H54 (cell line): ENCODE results near the gene OPA3.
A peak's percentile ranks its signal among the peaks of the same experiment; 100 is the strongest.

Source experiments
- DNase-seq: peaks from one replicate; pipeline ENCODE4 v3.0.0; 2011; ENCODE audit warnings: low spot score, mixed read lengths; ENCODE audit not compliant: insufficient read length
- FAIRE-seq: peaks from 3 replicates; lab custom pipeline; 2011; peaks lifted over from hg19 to GRCh38; lab: Jason Lieb, UNC
- POLR2A ChIP-seq: IDR thresholded peaks from 2 replicates; pipeline ENCODE4 v1.6.1; 2011; ENCODE audit warnings: low read depth, mild to moderate bottlenecking, low read length

OPA3 gene

DNA sequence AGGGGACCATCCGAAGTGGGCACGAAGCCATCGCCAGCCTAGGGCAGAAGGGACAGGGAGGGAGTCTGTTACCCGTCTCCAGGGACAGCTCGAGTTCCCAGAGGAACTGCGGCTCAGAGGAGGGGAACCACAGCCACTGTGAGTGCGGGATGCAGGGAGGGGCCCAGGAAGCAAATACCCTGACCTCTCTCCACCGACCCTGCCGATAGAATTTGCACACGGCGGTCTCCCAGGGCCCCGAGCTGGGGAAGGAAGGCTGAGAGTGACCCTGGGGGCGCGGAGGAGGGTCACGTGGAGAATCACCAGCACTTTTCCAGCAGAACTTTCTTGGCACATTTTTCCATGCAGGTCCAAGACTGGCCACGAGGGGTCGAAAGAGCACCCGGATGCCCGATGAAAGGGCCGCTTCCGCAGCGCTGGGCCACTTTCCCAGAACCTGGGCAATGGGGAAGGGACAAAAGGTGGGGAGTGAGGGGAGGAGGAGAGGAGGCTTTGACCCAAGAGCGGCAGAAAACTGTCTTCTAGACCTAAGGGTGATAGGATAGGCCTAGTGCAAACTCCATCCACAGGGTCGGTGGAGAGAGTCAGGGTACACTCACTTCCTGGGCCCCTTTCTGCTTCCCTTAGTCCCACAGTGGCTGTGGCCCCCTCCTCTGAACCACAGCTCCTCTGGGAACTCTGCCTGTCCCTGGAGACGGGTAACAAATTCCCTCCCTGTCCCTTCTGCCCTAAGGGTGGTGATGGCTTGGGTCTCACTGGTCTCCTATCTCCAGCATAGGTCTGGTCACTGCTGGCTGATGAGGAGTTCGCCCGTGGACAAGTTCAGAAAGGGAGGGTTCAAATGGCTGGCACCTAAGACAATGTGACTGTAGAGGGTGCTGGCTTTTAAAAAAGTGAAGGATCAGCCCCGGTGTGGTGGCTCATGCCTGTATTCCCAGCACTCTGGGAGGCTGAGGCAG is 22.7 kb upstream of the OPA3 start:
- TF ChIP-seq POLR2A: no peak
- DNase-seq (peak; percentile 60), FAIRE-seq (no peak)

DNA sequence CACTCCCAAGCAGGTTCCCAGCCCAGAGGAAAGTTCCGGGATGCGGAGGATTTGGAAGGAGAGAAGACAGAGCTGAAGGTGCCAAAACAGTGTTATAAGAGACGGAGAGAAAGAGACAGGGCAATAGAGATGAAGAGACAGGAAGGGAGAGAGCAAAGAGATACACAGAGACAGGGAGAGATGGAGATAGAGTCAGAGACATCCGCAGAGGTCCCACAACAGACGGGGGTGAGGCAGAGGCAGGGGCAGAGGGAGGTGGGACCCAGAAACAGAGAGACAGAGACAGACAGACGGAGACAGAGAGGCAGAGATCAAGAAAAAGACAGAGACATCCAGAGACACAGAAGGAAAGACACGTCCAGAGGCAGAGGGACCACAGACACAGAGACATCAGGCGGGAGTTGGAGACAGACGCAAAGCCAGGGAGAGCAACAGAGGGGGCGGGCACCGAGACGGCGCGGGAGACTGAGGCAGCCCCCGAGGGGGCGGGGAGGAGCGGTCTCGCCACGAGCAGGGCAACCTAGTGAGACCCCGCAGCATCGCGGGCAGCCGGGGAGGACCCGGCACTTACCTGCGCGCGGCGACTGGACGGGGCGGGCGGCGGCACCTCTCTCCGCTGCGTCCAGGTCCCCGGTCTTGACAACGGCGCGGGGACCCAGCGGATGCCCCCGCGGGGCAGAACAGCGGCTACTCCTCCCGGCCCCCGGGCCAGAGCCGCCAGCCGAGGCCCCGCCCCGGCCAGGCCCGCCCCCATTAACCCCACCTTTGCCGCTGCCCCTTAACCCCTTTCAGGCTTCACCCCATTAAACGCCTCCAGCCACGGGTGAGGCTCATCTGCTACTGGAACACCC is 17.1 kb upstream of the OPA3 start, which contains the start of gene GPR4:
Gene GPR4, minus strand, starts transcription at position 689 of the 851 bp plus-strand sequence. CDS start 10,346 bp downstream, outside the sequence.
- no peak for TF ChIP-seq POLR2A
- DNase-seq (no peak), FAIRE-seq (no peak)

DNA sequence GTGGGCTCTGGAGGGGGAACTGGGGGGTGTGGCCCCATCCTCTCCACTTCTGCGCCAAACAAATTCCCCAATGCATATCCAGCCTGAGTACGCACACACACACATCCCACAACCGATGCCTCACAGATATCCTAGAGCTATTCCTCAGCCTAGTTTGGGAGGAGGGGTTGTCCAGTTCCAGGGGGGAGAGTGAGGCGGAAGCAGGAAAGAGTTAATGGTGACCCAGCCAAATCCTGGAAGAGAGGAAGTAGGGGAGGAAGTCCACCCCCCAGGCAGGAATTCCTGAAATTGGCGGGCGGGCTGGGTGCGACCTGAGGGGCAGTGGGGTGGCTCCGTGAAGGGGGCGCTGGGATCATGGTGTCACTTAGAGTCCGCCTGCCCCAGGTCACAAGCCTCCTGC is 16.5 kb upstream of the OPA3 start:
- DNase-seq: no peak
- no peak for TF ChIP-seq POLR2A
- FAIRE-seq: no peak

DNA sequence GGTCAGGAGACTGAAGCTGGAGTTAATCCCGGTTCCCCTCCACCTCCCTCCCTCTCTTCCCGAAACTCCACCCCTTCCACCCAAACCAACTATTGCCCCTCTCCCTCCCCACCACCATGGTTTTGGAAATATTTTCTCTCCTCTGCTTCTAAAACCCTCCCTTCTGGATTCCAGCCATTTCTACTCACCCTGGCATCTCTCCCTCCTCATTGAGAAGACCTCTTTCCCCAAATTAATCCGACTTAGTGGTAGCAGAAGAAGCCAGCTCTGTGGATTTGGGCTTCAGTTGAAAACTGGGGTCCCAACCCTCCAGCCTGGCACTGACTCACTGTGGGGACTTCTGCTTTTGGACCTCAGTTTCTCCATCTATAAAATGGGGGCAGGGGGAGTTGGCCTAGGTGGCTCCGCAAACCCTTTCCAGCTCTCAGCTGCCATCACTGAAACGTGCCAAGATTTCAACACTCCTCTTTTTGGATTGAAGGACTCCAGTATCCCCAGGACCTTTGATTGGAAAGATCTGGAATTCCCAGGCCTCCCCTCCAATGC is 15.8 kb upstream of the OPA3 start:
- DNase-seq (no peak), FAIRE-seq (no peak)
- no peak for TF ChIP-seq POLR2A

DNA sequence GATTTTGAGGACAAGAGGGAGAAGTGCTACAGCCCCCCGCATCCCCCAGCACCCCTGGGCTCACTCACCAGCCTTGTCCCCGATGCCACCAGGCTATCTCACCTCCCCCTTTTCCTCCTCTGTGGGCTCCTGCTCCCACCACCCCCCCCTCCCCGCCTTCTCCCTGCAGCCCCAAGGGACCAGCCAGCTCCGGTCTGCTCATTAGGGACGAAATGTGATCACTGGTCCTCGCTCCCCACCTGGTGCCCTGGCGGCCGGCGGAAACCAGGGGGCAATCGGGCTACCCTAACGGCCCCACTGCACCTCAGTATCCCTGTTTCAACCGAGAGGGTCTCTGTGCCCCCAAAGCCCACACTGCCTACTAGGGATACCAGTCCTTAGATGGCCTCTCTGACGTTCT is 14.7 kb upstream of the OPA3 start:
- DNase-seq: no peak
- no peak for FAIRE-seq
- TF ChIP-seq POLR2A: no peak

DNA sequence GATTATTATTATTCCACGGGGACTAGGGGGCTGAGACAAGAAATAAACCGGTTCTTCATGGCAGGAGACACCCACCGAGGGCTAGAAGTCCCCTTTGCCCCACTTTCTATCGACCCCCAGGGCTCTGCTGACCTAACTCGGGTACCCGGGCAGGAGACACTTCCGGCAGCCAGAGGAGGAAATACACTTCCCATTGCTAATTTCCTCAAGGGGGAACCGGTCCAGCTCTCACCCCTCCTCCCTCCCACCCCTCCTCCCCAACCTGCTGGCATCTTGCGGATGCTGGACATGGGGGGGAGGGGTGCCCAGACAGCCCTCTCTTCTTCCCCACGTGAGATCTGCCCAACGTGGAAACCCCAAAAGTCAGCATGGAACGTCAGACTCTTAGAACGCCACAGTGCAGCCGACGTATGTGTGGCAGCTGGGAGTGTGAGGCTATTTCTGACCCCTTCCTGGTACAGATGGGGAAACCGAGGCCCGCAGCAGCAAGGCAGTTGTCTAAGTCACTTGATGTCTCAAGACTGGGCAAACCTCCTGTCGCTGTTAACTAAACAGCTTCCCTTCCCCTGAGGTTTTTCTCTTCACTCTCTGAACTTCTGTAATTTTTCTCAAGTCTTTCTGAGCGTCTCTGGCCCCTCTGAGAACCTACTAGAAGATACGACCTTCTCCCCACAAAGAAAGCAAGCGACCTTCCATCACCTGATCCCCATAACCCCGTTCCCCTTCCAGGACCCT is 13.8 kb upstream of the OPA3 start:
- DNase-seq (no peak), FAIRE-seq (no peak)
- TF ChIP-seq POLR2A: no peak

DNA sequence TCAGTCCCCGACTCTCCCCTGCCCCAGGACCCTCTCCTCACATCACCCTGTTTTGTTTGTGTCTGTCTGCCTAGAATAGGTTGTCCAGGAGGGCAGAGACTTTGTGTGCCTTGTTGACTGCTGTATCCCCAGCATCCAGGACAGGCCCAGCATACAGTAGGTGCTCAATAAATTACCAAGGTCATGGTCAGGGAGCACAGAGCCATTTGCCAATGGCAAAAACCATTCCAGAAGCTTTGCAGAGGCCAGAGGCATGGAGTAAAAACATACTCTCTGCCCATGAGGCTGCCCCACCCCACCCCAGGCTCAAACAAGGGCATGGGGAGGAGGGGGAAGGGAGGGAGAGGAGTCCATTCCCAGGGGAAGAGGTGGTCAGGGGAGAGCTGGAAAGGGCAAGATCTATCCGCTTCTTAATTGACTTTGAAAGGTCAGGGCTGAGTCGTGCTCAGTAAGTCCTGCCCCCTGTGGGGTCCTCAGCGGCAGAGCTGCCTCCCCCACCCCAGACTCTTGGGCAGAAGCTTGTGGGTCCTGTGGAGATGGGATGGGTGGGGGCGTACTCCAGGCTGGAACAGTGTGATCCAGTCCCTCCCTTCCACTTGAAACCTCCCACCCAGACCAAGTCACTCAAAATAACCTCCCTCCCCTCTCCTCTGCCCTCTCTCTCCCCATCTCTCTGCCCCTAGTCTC is 13.0 kb upstream of the OPA3 start:
- no peak for TF ChIP-seq POLR2A
- no peak for FAIRE-seq
- DNase-seq: no peak

DNA sequence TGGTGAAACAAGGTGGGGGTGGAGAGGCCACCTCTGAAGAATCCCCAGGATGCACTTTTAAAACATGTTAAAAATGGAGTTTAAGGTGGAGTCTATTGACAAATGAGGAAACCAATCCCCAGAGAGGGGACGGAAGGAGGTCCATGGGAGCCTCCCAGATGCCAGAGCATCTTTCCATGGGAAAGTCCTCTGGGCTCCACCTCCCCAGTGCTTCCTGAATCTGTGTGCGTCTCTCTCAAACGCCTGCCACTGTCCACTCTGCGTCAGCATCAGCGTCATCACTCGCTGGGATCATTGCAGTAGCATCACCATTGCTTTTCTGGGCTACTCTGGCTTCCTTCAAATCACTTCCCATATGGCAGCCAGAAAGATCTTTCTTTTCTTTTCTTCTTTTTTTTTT is 11.2 kb upstream of the OPA3 start:
- DNase-seq (no peak), FAIRE-seq (no peak)
- no peak for TF ChIP-seq POLR2A

DNA sequence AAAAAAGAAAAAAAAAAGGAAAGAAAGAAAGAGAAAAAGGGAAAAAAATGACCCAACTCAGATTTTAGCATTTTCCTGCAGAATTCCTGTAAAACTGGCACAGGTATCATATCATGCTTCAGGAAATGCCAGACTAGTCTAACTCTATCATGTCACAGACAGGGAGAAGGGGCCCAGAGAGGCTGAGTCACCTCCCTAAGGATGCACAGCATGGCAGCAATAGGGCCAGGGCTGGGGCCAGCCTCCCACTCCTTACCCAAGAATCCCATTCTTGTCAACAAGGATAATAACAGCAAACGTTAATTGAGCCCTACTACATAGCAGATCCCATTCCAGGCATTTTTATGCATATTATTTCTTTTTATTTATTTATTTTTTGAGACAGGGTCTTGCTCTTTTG is 8.9 kb upstream of the OPA3 start:
- FAIRE-seq (no peak), DNase-seq (no peak)
- no peak for TF ChIP-seq POLR2A

DNA sequence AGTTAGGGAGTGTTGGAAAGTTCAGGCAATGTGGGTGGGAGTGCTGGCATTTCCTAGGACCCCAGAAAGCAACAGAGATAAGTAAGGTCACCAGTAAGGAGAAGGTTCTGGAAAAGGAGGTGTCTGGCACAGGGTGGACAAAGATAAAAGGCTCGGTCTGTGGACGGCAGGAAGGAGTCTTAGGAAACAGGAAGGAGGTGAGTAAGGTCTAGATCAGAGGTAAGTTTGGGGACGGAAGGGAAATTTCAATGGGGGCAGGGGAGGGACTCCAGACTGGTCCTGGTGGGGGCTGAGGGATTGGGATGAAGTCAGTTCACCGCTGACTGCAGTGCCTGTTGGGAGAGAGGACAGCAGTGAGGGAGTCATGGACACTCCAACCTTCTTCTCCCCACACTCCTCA is 7.8 kb upstream of the OPA3 start:
- DNase-seq: no peak
- TF ChIP-seq POLR2A: no peak
- no peak for FAIRE-seq

DNA sequence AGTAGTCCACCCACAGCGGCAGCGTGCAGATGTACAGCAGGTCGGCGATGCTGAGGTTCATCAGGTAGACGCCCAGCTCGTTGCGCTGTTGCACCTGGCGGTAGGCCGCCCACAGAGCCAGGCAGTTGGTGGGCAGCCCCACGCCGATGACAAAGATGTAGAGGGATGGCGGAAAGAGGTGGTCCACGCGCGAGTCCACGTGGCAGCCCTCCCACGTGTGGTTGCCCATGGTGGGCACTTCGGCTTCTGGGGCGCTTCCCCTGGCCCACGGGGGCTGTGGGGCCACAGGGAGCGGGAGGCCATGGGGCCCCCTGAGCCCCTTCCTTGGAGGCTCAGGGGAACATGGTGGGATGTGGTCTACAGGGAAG is 7.0 kb upstream of the OPA3 start:
- no peak for TF ChIP-seq POLR2A
- no peak for FAIRE-seq
- DNase-seq: no peak

DNA sequence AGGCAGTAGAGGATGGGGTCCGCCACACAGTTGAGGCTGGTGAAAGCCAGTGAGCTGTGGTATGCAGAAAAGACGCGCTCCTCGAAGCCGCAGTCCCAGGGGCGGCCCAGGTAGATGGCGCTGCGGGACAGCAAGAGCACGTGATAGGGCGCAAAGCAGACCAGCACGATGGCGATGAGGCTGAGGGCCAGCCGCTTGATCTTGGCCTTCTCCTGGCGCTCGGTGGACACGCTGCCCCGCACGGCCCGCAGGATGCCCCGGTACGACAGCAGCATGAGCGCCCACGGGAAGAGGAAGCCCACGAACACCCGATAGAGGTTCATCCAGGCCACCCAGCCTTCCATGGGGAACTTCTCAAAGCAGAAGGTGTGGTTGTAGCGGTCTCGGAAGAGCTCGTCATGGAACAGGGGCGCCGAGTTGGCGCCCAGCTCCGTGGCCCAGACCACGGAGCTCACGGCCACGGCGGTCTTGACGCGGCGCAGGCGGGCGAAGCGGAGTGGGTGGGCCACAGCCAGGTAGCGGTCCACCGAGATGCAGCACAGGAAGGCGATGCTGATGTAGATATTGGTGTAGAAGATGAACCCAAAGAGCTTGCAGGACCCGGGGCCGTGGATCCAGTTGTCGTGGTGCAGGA is 6.5 kb upstream of the OPA3 start:
- no peak for TF ChIP-seq POLR2A
- FAIRE-seq (no peak), DNase-seq (no peak)
